GOT3 (cell line): Measurements from ENCODE around the gene HSH2D.

ENCODE experiments used
- DNase-seq: peaks from one replicate; lab custom pipeline; 2025; ENCODE audit warnings: mixed read lengths; lab: John Stamatoyannopoulos, UW

Gene HSH2D

GRCh38 chr19:16193466-16193865 is 50.0 kb downstream of the HSH2D start:
- no peak for DNase-seq

- DNase-seq: peak; percentile 27
Observed at GRCh38 chr19:16197188-16197621, 53.7 kb downstream of the HSH2D start.

- DNase-seq: peak; percentile 96
Observed at GRCh38 chr19:16197622-16198369, 54.3 kb downstream of the HSH2D start, which contains the start of gene AP1M1. Gene AP1M1 (plus strand): TSS chr19:16197911. CDS start chr19:16198027, 116 bp downstream.

GRCh38 chr19:16198370-16198651 is 54.8 kb downstream of the HSH2D start:
- DNase-seq: no peak

- DNase-seq: no peak
Observed at GRCh38 chr19:16199275-16199932, 55.9 kb downstream of the HSH2D start.

- DNase-seq: no peak
Observed at GRCh38 chr19:16200038-16201010, 56.8 kb downstream of the HSH2D start.

GRCh38 chr19:16201011-16201391 is 57.5 kb downstream of the HSH2D start:
- DNase-seq: no peak

- DNase-seq: no peak
Observed at GRCh38 chr19:16202320-16203255, 59.1 kb downstream of the HSH2D start.

- DNase-seq: no peak
Observed at GRCh38 chr19:16203256-16204004, 59.9 kb downstream of the HSH2D start.

- no peak for DNase-seq
Observed at GRCh38 chr19:16204005-16204294, 60.5 kb downstream of the HSH2D start.

GRCh38 chr19:16205205-16206045 is 61.9 kb downstream of the HSH2D start:
- DNase-seq: no peak

- DNase-seq: no peak
Observed at GRCh38 chr19:16206046-16206605, 62.6 kb downstream of the HSH2D start.

- DNase-seq: no peak
Observed at GRCh38 chr19:16206637-16207036, 63.2 kb downstream of the HSH2D start.

GRCh38 chr19:16207063-16207462 is 63.6 kb downstream of the HSH2D start:
- DNase-seq: no peak

GRCh38 chr19:16207490-16208025 is 64.1 kb downstream of the HSH2D start:
- DNase-seq: no peak
